DMS79 treated with DMSO at 0.1 percent for 48 hours (cell line): Measurements from ENCODE around the gene GOLGA8R.
"Not testable (repeated sequence)": the region's sequence is repeated elsewhere in the genome, so short reads cannot be mapped to it uniquely, and the experiment has no call there.

Experiments
- DNase-seq: peaks from one replicate; lab custom pipeline; 2025; lab: John Stamatoyannopoulos, UW

GOLGA8R gene

GRCh38 chr15:30414160-30414559 lies at the start of gene GOLGA8R:
Gene GOLGA8R, minus strand, starts transcription at chr15:30414260. Its CDS starts 98 bp downstream, at chr15:30414162.
- DNase-seq = not testable (repeated sequence)

DNA sequence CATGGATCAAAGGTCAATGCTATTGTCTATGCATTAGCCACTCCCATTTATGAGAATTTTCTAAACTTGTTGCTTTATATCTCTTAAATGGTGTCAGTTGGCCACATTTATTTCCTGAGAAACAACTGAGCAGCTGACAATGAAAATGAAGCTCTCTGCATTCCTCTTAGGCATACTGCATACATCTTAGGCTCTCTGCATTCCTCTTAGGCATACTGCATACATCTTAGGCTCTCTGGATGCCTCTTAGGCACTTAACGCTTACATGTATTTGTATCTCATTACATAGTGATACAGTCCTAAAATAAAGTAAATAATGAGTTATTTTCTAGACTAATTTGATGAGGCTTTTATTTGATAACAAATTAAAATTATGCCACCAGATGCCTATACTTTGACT lies 49.8 kb upstream of the GOLGA8R start:
- DNase-seq = not testable (repeated sequence)

- DNase-seq = not testable (repeated sequence)
These were observed 48.1 kb upstream of the GOLGA8R start for GRCh38 chr15:30462176-30462575.

GRCh38 chr15:30452702-30453101 lies 38.6 kb upstream of the GOLGA8R start:
- not testable (repeated sequence) for DNase-seq

GRCh38 chr15:30438348-30438747 lies 24.3 kb upstream of the GOLGA8R start:
- not testable (repeated sequence) for DNase-seq

DNA sequence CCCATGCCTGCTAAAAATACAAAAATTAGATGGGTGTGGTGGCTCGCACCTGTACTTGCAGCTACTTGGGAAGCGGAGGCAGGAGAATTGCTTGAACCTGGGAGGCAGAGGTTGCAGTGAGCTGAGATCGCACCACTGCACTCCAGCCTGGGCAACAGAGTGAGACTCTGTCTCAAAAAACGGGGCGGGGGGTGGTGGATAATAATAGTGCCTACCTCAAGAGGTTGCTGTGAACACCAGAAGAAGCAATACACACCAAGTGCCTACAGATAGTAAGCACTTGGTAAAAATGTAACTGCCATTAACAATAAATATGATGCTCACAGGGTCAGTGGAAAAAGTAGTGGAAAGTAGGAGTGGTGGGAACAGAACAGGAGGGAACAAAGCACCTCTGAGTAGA lies 21.8 kb upstream of the GOLGA8R start:
- not testable (repeated sequence) for DNase-seq

DNA sequence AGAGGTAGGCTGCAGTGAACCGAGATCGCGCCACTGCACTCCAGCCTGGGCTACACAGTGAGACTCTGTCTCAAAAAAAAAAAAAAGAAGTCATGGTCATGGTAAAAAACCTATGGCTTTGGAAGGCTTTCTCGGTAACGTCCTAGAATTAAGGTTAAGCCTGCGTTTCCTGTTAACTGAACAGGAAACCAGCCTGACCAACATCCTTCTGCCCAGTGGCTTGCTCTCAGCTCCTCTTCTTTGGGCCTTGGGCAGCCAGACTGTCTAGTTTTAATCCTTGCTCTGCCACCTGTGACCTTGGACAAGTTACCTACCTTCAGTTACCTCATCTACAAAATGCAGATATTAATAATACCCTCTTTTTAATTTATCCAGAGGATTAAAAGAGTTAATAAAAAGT lies 6.7 kb upstream of the GOLGA8R start:
- DNase-seq = not testable (repeated sequence)

GRCh38 chr15:30407636-30408035 lies 6.4 kb downstream of the GOLGA8R start:
- DNase-seq = not testable (repeated sequence)

DNA sequence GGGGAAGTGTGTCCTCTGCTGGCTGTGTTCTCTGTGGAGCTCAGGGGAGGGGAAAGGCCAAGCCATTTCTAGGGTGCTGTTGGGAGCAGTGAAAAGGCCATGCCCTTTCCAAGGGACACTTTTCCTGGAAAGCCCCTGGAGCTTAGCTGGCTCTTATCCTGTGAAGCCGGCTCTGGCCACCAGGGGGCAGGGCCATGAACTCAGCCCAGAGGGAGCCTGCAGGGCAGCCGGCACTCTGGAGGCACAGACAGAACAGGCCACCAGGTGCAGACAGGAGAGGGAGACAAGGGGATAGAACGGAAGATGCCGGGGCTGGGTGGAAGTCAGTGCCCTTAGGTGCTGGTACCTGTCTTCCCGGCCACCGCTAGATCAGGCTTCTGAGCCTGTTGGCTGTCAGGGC lies 15.1 kb downstream of the GOLGA8R start:
- not testable (repeated sequence) for DNase-seq

DNA sequence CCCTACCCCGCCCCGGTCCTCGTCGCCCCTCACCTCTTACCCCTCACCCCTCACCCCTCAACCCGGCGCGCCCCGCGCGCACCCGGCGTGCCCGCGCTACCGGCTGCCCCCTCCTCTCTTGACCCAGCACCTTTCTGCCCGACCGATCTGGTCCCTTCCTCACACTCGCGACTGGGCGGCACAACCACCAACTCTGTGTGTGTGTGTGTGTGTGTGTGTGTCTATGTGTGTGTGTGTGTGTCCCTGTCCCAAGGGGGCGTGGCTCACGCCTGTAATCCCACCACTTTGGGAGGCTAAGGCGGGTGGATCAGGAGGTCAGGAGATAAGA lies 20.4 kb downstream of the GOLGA8R start:
- DNase-seq = not testable (repeated sequence)

DNA sequence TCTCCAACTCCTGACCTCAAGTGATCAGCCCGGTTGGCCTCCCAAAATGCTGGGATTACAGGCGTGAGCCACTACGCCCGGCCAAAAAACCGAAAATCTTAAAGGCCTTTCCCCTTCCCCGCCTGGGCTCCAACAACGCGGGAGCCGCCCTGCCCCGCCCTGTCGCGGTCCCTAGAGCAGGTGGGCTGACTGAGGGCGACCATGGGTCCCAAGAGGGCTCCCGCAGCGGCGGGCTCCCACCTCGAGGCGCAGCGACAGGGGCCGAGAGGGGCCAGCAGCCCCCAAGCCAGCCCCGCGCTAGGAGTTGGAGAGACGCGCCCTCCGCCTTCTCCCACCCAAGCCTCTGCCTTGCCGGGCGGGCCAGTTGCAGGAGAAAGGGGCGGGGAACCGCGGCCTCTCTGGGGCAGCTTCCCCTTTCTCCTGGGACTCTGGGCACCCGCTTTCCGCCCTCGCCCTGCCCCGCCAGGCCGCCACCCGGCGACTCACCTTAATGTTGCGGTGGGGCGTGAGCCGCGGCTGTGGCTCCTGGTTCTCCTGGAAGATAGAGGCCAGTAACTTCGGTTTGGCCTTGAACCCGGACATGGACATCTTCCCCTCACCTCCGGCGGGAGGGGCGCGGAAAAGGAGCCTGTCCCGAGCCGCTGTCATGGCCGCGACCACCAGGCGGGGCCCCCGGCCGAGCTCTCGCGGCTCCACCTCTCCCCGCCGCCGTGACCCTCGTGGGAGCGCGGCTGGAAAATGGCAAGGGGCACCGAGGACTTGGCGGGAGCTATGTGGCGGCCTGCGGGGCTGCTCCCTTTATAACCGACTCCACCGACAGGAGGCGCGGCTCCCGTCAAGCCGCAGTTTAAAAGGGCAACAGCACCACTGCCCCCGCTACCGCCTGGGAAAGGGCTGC lies 21.0 kb downstream of the GOLGA8R start, which contains the start of gene CHRFAM7A:
TSS of gene CHRFAM7A (minus strand) at position 775 of the 898 bp plus-strand sequence. CDS start 10,189 bp downstream, outside the sequence.
- DNase-seq = not testable (repeated sequence)

DNA sequence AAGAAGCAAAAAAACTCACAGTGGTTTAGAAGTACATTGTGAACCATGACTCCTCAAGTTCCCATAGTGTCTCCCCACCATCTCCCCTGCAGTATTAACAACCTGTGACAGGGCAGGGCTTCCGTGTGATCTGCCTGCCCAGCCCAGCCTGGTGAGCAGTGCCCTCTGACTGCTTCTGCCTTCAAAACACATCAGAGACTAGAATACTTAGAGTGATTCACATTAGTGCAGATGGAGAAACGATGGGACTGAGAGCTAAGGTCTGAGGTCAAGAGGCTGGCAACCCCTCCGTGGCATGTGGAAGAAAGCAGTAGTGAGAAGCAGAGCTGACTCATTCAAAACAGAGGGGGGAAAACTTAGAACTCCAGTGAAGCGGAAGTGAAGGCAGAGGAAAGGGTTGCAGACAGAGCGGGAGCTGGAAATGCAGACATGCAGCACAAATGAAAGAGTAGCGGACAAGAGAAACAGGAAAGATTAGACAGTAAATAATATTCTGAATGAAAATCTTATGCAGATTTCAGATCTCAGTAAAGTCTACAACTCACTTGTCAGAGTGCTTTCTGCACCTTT lies 27.7 kb downstream of the GOLGA8R start:
- not testable (repeated sequence) for DNase-seq

DNA sequence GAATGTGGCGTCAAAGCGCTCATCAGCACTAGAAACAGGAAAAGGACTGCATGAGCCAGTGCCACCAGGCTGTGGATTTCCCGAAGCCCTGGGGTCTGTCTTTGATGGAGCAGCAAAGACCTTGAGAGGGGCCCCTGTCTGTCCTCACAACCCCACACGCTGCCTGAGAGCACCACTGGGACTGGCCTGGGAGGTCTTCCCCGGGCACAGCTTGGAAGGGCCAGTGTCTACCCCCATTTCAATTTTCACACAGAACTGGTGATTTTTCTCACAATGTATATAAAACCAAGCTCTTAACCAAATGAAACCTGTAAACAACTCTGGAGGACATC lies 37.0 kb downstream of the GOLGA8R start:
- not testable (repeated sequence) for DNase-seq

GRCh38 chr15:30376375-30377081 lies 37.5 kb downstream of the GOLGA8R start:
- DNase-seq = not testable (repeated sequence)

GRCh38 chr15:30375872-30376271 lies 38.2 kb downstream of the GOLGA8R start:
- not testable (repeated sequence) for DNase-seq

- DNase-seq = not testable (repeated sequence)
These were observed 39.2 kb downstream of the GOLGA8R start for GRCh38 chr15:30374862-30375261.

DNA sequence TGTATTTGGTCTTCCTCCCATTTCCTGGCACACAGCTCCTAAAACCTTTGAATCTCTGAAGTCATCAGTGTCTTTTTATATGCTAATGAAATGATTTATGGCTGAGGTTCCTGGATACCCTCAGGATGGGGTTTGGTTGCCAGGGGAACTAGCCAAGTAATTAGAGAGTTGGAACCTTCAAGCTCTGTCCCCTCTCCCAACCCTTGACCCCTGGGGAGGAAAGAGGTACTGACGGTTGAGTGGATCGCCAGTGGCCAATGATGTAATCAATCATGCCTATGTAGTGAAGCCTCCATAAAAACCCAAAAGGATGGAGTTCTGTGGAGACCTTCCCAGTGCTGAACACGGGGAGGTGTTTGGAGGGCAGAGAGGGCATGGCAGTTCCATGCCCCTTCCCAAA lies 45.8 kb downstream of the GOLGA8R start:
- DNase-seq = not testable (repeated sequence)

DNA sequence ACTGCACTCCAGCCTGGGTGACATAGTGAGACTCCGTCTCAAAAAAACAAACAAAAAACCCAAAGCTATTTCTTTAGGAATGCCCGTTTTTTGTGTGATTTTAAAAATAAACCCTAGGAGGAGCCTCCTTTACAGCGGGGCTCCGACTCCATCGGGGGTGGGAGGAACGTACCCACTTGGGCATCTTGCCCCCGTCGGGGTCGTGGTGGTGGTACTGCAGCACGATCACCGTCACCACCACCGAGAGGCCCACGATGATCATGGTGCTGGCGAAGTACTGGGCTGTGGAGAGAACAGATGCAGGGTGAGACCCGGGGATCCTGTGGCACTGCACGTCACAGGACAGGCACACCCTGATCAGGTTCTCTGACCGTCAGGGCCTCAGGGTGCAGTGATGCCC lies 46.8 kb downstream of the GOLGA8R start:
- not testable (repeated sequence) for DNase-seq

DNA sequence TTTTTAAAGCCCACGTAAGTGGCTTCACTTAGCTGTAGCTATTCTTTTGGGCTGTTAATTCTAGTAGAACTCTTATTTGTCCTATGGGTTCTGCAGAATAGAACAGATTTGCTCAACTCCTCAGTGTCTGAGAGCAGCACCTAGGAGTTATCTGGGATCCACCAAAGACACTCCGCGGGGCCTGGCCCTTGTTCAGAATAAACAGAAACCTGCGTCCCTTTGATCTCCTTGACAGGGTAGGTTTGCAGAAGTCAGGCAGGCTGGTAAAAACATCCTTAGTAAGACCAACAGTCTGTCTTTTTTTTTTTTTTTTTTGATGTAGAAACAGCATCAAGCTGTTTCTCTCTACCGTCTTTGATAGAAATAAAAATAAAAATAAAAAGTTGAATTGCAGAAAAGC lies 52.7 kb downstream of the GOLGA8R start:
- DNase-seq = not testable (repeated sequence)

DNA sequence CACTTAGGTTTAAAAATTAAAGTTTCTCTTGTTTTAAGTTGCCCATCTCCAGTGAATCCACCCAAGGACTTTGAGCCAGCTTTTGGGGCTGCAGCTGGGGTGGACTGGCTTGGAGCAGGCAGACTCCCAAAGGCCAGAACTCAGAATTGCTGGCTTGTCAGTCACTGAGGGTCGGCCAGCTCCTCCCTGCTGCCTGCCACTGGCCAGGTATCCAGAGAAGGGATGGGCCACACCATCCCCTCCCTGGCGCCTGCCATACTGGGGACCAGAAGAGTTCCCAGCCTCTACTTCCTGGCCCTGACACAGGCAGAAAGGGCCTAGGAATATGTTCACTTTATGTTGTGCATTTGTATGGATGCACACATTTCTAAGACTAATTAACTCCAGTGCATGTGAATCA lies 53.1 kb downstream of the GOLGA8R start:
- DNase-seq = not testable (repeated sequence)

GRCh38 chr15:30355043-30355442 lies 59.0 kb downstream of the GOLGA8R start:
- not testable (repeated sequence) for DNase-seq
